Fibroblast of the aortic adventitia (primary cell): Measurements from ENCODE around the gene XPO6. TPM values are rescaled to one million over a fixed set of nuclear protein-coding genes. Genes with fewer than 3 reads are reported as not detected.

ENCODE experiments used
- DNase-seq: peaks from one replicate; pipeline ENCODE4 v3.0.0-alpha.2; 2010; ENCODE audit warnings: low read depth
- H3K4me3 ChIP-seq: 2 replicates; pipeline ENCODE4 v1.5.1; 2011; ENCODE audit warnings: low read depth, mild to moderate bottlenecking, control low read depth, low read length, moderate library complexity
- total RNA-seq: library from RNA; depleted of rRNA; stranded (reverse); fragments of >200 nt; gene quantifications from 2 replicates; pipeline ENCODE4 v1.2.3, GENCODE V29; 2012; ENCODE audit warnings: low replicate concordance
- TF ChIP-seq, protein P1 (sequence below): IDR thresholded peaks from 2 replicates; pipeline ENCODE4 v1.5.1; 2011; ENCODE audit warnings: mild to moderate bottlenecking, low read length, control low read depth, inconsistent platforms; ENCODE audit not compliant: insufficient read depth

The XPO6 gene
- total RNA-seq, 1 donor, result 112 TPM

DNA sequence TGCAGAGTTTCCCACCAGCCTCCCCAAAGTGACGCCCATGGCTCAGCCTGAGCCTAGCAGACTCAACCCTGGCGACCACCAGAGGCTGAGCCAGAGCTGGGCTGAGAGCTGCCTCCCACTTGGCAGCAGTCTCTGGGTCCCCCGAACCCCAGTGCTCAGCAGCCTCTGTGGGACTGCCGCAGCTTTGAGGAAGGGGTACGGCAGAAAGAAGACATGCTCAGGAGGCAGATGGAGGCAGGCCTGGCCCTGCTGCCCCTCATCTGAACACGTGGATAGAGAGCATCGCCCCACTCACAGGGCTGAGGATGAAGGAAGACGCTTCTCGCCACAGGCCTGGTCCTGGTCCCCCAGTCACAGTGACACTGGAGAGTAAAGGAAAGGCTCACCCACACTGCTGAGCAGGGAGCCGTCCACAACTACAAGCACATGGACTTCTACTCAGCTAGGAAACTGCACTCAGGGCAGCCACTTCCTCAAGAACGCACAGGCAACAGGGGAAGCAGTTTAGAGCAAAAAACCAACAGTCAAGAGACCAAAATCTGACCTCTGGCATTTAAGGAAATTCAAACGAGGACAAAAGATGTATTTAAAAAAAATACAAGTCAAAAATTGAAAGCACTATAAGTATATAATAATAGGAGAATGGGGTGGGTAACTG lies 103.0 kb downstream of the XPO6 start:
- no peak for DNase-seq
- no peak overlapping the region for H3K4me3 ChIP-seq
- TF ChIP-seq, protein P1, sequence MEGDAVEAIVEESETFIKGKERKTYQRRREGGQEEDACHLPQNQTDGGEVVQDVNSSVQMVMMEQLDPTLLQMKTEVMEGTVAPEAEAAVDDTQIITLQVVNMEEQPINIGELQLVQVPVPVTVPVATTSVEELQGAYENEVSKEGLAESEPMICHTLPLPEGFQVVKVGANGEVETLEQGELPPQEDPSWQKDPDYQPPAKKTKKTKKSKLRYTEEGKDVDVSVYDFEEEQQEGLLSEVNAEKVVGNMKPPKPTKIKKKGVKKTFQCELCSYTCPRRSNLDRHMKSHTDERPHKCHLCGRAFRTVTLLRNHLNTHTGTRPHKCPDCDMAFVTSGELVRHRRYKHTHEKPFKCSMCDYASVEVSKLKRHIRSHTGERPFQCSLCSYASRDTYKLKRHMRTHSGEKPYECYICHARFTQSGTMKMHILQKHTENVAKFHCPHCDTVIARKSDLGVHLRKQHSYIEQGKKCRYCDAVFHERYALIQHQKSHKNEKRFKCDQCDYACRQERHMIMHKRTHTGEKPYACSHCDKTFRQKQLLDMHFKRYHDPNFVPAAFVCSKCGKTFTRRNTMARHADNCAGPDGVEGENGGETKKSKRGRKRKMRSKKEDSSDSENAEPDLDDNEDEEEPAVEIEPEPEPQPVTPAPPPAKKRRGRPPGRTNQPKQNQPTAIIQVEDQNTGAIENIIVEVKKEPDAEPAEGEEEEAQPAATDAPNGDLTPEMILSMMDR, result no peak

DNA sequence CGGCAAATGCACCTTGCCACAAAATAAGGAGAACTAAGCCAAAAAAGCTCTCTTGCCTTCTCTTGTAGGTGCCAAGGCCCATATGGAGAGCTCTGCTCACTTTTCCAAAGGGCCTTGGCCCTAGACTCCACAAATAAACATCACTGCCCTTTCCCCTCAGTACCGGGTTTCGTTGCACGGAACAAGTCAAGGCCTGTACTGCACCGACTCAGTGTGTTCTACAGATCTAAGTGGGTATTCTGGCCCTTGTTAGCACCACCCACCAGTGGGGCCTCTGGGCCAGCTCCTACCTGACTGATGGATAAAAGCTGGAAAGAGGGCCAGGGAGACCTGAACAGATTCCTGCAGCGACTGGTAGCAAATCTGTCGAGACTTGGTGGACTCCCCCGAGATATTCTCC lies 104.5 kb downstream of the XPO6 start:
- no peak for DNase-seq
- TF ChIP-seq, protein P1, result no peak
- no peak overlapping the region for H3K4me3 ChIP-seq

GRCh38 chr16:28106467-28107215 lies 105.1 kb downstream of the XPO6 start:
- no peak overlapping the region for H3K4me3 ChIP-seq
- no peak for DNase-seq
- TF ChIP-seq, protein P1, result no peak

DNA sequence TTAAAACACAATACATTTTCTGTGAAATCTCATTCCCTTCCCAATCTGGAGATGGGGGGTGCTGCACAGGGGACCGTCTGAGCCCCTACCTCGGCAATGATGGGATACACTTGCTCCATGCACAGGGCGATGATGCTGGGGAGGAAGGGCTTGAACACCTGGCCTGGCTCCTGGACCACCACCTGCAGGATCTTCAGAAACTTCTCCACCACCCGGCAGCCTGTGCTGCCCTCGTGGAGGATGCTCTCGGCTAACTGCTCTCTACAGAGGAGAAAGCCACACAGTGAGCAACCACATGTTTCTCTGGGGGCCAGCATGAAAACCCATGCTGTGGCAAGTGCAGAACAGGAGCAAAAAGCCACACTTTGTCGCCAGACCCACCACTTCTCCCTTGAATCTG lies 105.8 kb downstream of the XPO6 start:
- H3K4me3 ChIP-seq, result no peak overlapping the region
- DNase-seq, result no peak
- TF ChIP-seq, protein P1, result no peak

DNA sequence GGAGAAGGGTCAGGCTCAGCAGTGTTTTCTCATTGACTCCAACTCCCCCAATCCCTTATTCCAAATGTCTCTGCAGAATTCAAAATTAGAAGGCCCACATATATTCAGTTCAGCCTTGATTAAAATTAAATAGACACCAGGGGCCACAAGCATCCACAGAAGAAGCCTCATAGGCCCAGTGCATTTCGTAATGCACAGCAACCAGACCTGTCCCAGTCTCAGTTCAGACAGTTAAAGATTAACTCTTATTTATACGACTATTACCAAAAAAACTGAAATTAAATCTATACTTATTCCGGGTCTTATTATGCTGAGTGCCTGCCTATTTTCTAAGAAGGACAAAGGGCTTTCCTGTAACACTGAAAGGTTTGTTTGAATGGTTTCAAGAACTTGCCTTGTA lies 106.5 kb downstream of the XPO6 start:
- H3K4me3 ChIP-seq, result no peak overlapping the region
- TF ChIP-seq, protein P1, result no peak

GRCh38 chr16:28104404-28104803 lies 107.4 kb downstream of the XPO6 start:
- TF ChIP-seq, protein P1, result no peak
- no peak for DNase-seq
- no peak overlapping the region for H3K4me3 ChIP-seq

More for the DNA sequence above, 106.5 kb downstream of the XPO6 start:
- no peak for DNase-seq
